GM08714 (cell line): ENCODE data around the gene TSR3.
A peak's percentile ranks its signal among the peaks of the same experiment; 100 is the strongest.

Experiments used
- H3K4me3 ChIP-seq: fragments of 200-500 bp; sonication (Bioruptor generic); 2 replicates; pipeline ENCODE4 v1.5.1; 2014; ENCODE audit warnings: mild to moderate bottlenecking, low read length, inconsistent platforms
- ZNF274 ChIP-seq: IDR thresholded peaks from 2 replicates; pipeline ENCODE4 v1.6.1; 2012; ENCODE audit warnings: mild to moderate bottlenecking, low read depth, low read length

TSR3 gene

GRCh38 chr16:1311212-1311737 lies 40.4 kb downstream of the TSR3 start:
- TF ChIP-seq ZNF274, result no peak
- H3K4me3 ChIP-seq, result peak overlapping the region; percentile 83

GRCh38 chr16:1310832-1311200 lies 40.9 kb downstream of the TSR3 start:
- peak overlapping the region; percentile 83 for H3K4me3 ChIP-seq
- TF ChIP-seq ZNF274, result no peak

- no peak for TF ChIP-seq ZNF274
- H3K4me3 ChIP-seq, result peak overlapping the region; percentile 83
These were observed 41.5 kb downstream of the TSR3 start for GRCh38 chr16:1309888-1310831.

- no peak for TF ChIP-seq ZNF274
- peak within 1 kb of the TSS; percentile 83 for H3K4me3 ChIP-seq
These were observed 42.4 kb downstream of the TSR3 start, which contains the start of gene UBE2I for GRCh38 chr16:1308977-1309885. TSS of gene UBE2I (plus strand) at chr16:1309636. CDS start at chr16:1314031, 4,395 bp downstream.

- TF ChIP-seq ZNF274, result no peak
- peak overlapping the region; percentile 76; the same call in 1 of the 2 replicates for H3K4me3 ChIP-seq
These were observed 43.4 kb downstream of the TSR3 start for GRCh38 chr16:1308036-1308976.

- TF ChIP-seq ZNF274, result no peak
- H3K4me3 ChIP-seq, result no peak overlapping the region
These were observed 45.3 kb downstream of the TSR3 start for GRCh38 chr16:1306334-1306733.

- H3K4me3 ChIP-seq, result no peak overlapping the region
- no peak for TF ChIP-seq ZNF274
These were observed 45.9 kb downstream of the TSR3 start for GRCh38 chr16:1305823-1306222.

GRCh38 chr16:1301562-1301961 lies 50.1 kb downstream of the TSR3 start:
- no peak overlapping the region for H3K4me3 ChIP-seq
- TF ChIP-seq ZNF274, result no peak

- no peak overlapping the region for H3K4me3 ChIP-seq
- no peak for TF ChIP-seq ZNF274
These were observed 50.8 kb downstream of the TSR3 start for GRCh38 chr16:1300664-1301476.

GRCh38 chr16:1299868-1300203 lies 51.8 kb downstream of the TSR3 start:
- no peak for TF ChIP-seq ZNF274
- no peak overlapping the region for H3K4me3 ChIP-seq
